HTERT RPE-1 (cell line): Measurements from ENCODE around the gene ETFB.
"Not testable (repeated sequence)": the region's sequence is repeated elsewhere in the genome, so short reads cannot be mapped to it uniquely, and the experiment has no call there.

Experiments
- in situ Hi-C: fragments of 300-500 bp; cut with MboI; formaldehyde crosslinking; loops from 4 replicates; pipeline ENCODE4 v1.14.3; 2020; ENCODE audit warnings: low sequenced_read_pairs

ETFB gene

DNA sequence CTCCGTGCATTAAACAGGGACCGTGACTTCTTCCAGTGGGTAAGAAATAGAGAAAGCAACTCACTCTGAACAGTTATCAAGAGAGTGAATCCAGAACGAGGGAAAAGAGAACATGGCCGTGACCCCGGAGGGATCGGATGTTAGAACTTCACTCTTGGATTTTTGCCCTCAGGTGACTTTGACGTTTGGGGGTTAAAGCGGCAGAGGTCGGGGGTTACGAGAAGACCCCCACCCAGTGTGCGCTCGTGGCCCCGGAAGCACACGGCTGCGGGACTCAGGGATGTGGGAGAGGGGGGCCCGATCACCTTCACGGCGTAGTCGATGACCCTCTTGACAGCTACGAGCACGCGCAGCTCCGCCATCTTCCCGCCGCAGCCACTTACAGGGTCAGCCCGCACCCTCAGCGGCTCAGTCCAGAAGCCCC lies at the start of gene ETFB:
ETFB (minus strand) TSS at position 424 of the 424 bp plus-strand sequence; CDS start at position 362, 62 bp downstream.
- in situ Hi-C loops: no loop called here

GRCh38 chr19:51415187-51415586 lies 49.0 kb upstream of the ETFB start:
- in situ Hi-C loops: no loop called here

GRCh38 chr19:51410950-51411748 lies 45.0 kb upstream of the ETFB start:
- in situ Hi-C loops: no loop called here

GRCh38 chr19:51407511-51408131 lies 41.4 kb upstream of the ETFB start:
- in situ Hi-C loops: no loop called here

GRCh38 chr19:51402117-51402516 lies 35.9 kb upstream of the ETFB start:
- in situ Hi-C loops: no loop called here

DNA sequence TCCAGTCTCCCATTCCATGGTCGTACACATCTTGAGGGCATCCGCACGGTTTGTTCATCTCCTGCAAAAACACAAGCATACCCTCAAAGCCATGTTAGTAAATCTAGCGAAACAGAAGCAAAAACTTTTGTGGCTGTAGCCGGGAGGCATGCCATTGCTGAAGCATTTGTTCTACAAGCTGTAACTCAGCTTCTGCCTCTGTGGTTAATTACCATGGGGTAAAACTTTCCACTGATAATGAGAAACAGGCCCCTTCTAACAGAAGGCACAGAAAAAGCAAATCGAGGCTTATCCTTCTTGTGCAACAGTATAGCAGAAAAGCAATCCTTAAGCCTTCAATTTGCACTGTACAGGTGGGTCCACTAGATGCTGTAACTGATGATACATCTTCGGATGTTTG lies 33.7 kb upstream of the ETFB start:
- in situ Hi-C loops: not testable (repeated sequence)

DNA sequence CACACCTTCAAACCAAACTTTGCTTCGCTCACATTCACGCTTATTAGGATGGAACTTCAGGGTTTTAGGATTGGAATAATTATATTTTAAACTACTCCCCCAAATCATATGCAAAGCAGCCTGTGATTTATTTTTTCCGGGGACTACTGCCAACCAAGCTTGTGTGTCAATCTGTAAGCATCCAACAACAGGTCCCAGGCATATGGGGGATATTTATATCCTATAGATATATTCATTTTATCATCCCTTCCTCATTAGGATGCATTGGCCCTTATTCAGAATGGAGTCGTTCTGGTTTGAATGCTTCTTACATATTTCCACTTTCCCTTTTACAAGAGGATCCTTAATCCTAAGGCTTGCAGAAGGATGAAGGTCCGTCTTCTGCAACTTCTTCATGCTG lies 33.0 kb upstream of the ETFB start:
- in situ Hi-C loops: no loop called here

DNA sequence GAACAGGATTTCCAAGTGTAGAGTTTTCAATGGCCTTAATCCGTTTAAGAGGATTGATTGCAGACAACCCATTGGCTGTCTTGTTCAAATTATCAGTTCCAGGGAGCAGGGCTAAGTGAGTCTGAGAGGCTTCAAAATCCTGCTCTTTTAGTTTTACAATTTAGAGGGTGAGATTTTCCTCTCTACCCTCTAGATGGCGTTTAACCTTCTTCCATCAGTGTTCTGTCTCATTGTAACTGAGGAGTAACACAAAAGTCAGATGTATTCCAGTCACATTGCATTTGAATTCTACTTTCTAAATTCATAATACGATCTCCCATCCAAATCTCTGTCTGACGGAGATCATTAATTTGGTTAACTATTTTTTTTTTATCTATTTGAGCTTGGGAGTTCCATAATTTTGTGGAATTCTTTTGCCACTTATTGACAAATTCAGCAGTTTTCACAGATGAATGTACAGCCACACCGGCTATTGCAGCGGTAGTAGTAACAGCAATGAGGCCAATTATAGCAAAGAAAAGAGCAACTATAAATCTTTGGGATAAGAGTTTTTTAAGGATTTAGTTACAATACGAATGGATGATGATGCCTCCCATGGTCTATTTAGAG lies 32.0 kb upstream of the ETFB start:
- in situ Hi-C loops: no loop called here

- in situ Hi-C loops: not testable (repeated sequence)
These were observed 31.3 kb upstream of the ETFB start for GRCh38 chr19:51397453-51397852.

DNA sequence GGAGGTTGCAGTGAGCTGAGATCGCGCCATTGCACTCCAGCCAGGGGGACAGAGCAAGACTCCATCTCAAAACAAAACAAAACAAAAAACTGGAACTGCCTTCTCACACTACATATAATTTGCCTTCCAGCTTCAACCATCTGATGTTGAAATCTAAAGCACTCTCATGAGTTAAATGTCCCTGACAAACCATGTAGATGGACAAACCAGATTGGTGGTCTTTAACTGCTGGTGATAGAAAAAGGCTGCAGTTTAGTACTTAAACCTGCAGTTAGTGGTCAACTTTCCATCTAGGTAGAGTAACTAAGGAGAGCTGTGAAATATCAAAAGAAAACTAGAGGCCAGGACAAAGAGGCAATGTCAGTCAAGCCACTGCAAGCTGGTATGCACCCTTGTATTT lies 30.0 kb upstream of the ETFB start:
- in situ Hi-C loops: no loop called here

- in situ Hi-C loops: no loop called here
These were observed 28.1 kb upstream of the ETFB start for GRCh38 chr19:51394050-51394836.

DNA sequence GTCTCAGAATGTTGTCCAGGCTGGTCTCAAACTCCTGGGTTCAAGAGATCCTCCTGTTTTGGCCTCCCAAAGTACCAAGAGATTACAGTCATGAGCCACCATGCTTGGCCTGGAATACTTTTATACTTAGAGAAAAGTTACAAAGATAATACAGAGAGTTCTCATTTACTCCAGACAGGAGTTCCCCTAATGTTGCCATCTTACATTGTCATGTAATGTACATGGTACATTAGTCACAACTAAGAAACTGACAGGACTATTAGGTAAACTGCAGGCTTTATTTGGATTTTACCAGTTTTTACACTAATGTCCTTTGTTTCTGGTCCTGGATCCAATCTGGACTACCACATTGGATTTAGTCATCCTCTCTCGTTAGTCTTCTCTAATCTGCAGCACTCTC lies 26.5 kb upstream of the ETFB start:
- in situ Hi-C loops: no loop called here

DNA sequence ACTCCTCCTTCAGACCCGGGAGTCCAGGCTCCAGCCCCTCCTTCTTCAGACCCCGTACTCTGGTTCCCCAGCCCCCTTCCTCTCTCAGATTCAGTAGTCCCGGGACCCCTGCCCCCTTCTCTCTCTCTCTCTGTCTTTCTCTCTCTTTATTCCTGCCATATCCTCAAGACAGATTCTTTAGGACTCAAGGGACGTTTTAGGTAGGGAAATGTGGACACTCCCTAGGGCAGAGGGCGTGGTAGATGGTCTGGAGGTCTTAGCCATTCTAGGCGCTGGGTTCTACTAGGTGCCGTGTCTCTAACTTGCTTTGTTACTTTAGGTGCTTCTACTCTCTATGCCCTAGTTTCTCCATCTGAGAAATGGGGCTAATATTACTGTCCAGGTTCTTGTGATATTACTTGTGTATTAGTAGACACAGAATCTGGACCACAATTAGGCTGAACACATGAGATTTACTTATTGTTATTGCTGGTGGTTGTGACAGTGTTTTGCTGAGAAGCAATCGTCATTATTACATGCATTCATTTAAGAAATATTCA lies 25.0 kb upstream of the ETFB start:
- in situ Hi-C loops: no loop called here

DNA sequence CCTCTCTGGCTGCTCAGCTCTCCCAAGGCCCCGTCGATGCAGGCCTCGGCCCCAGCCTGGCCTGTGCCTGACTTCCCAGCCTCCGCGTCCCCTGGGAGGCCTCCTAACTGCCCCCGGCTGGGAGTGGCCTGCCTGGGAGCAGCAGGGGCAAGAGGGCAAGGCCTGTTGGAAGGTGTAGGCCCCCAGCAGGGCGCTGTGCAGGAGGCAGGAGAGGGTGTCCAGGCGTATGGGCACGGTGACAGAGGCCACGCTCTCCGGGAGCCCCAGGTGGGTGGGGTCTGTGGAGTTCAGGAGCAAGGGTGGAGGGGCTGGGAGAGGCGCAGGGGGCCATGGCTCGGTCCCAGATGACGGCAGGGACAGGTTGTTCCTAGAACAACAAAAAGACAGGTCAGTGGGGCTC lies 23.0 kb upstream of the ETFB start:
- in situ Hi-C loops: no loop called here

DNA sequence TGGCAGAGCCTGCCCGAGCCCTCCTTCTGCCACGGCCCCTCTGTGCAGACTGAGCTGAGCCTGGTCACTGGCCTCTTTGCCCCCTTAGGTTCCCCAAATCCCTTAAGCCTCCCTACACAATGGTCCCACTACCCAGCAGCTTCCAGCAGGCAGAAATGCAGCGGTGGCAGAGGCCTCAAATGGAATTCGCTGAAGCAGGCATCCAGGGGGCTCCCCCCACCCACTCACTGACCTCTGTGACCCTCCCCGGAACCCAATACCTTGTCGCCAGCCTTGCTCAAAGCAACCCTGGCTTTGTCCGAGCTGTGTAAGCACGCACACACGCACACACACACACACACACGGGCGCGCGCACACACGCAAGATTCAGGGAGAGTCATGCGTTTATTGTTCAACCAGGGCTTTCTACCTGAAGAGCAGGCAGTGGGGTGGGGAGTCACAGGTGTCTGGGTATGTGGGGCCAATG lies 21.8 kb upstream of the ETFB start, which contains the start of gene LIM2:
LIM2 (minus strand) TSS at position 51 of the 466 bp plus-strand sequence. CDS start 531 bp downstream, outside the sequence.
- in situ Hi-C loops: no loop called here

GRCh38 chr19:51386882-51387520 lies 20.8 kb upstream of the ETFB start:
- in situ Hi-C loops: no loop called here

DNA sequence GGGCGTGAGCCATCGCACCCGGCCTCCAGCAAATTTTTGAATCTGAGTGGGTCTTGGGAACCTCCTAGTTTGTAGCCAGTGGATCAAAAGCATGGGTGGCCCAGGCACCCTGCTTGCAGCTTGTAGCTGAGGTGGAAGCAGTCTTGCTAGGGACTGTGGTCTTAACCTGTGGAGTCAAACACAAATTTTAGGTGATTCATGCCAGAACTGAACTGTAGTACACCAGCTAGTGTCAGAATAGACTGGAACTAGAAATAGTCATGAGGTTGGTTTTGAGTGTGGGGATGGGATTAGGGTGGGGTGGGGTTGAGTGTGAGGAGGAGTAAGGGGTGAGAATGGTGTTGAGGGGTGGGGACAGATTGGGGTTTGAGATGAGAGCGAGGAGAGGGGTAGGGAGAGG lies 15.8 kb upstream of the ETFB start:
- in situ Hi-C loops: no loop called here

DNA sequence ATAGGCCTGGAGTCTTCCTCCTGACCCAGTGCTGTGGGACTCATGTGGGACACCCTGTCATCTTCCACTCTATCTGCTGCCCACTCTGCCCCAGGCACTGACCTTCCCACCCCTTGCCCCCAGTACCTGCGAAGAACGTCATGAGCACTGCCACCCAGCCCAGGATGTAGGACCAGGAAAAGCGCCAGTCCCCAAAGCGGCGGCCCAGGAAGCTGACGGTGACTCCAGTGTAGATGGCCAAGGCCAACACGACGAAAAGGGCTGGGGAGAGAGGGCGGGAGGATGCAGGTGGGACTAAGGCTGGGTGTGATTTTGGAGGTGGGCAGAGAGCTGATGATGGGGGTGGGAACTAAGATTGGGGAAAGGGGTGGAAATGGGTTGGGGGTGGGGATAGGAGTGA lies 14.2 kb upstream of the ETFB start:
- in situ Hi-C loops: no loop called here

- in situ Hi-C loops: no loop called here
These were observed 11.2 kb upstream of the ETFB start for GRCh38 chr19:51377422-51377821.

- in situ Hi-C loops: no loop called here
These were observed 9.5 kb upstream of the ETFB start for GRCh38 chr19:51375504-51376221.
